GM10847 (cell line): ENCODE data around the gene PEPD.

ENCODE experiments used
- POLR2A ChIP-seq: IDR thresholded peaks from 2 replicates; pipeline ENCODE4 v1.6.1; 2011; ENCODE audit not compliant: insufficient read length; ENCODE audit errors: extremely low read depth

Gene PEPD

GRCh38 chr19:33497131-33497777 is 24.3 kb downstream of the PEPD start:
- TF ChIP-seq POLR2A = no peak

- TF ChIP-seq POLR2A = no peak
Measured at GRCh38 chr19:33496038-33496895, 25.3 kb downstream of the PEPD start.

GRCh38 chr19:33493401-33494275 is 28.0 kb downstream of the PEPD start:
- TF ChIP-seq POLR2A = no peak

- no peak for TF ChIP-seq POLR2A
Measured at GRCh38 chr19:33492951-33493350, 28.6 kb downstream of the PEPD start.

GRCh38 chr19:33492090-33492489 is 29.5 kb downstream of the PEPD start:
- TF ChIP-seq POLR2A = no peak

GRCh38 chr19:33490041-33490451 is 31.5 kb downstream of the PEPD start:
- TF ChIP-seq POLR2A = no peak

- no peak for TF ChIP-seq POLR2A
Measured at GRCh38 chr19:33488826-33489225, 32.8 kb downstream of the PEPD start.

- TF ChIP-seq POLR2A = no peak
Measured at GRCh38 chr19:33487901-33488800, 33.4 kb downstream of the PEPD start.

GRCh38 chr19:33486936-33487811 is 34.4 kb downstream of the PEPD start:
- TF ChIP-seq POLR2A = no peak

- no peak for TF ChIP-seq POLR2A
Measured at GRCh38 chr19:33486407-33486806, 35.2 kb downstream of the PEPD start.

GRCh38 chr19:33484226-33484774 is 37.3 kb downstream of the PEPD start:
- TF ChIP-seq POLR2A = no peak

GRCh38 chr19:33482476-33482875 is 39.1 kb downstream of the PEPD start:
- TF ChIP-seq POLR2A = no peak

- no peak for TF ChIP-seq POLR2A
Measured at GRCh38 chr19:33481863-33482262, 39.7 kb downstream of the PEPD start.
